ENCODE data around the gene CAPN12. TPM values are rescaled to one million over a fixed set of nuclear protein-coding genes. Genes with fewer than 3 reads are reported as not detected.
A peak's percentile ranks its signal among the peaks of the same experiment; 100 is the strongest.

Gene CAPN12
- total RNA-seq, 8 experiments from 2014 or later = 0.11 to 3.7 (median 0.53) TPM

DNA sequence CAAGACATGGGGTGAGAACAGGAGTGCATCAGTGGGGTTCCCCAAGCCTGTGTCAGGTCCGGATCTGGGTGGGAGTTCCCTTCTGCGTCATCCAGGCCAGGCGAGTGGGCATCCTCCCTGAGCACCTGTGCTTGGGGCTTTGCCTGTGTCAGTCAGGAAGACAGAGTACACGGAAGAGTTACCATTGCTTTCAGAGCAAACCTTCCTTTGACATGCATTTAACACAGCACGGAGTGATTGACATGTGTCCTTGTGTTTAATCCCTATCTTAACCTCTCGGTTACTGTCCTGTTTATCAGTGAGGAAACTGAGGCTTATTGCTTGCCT, 47.6 kb downstream of the CAPN12 start:
- 67 to 100% (median 86%) methylated on average over 1 to 5 of the region's 6 CpGs; no CpG with 5 or more reads in 6 of the 10 experiments for WGBS, 10 experiments
- ATAC-seq (replicated peaks in 6 of 8) = no peak
- H3K4me3 ChIP-seq = no peak overlapping the region
- in situ Hi-C loops (cut with MboI; ENCODE audit: low pct_unique_long_range_greater_than_20kb in 2 of 9, low sequenced_read_pairs in 9 of 9, unreplicated experiment in 9 of 9) = no loop called here
- H3K27ac ChIP-seq = no peak overlapping the region
- peaks cover 24 to 28% of the 10 kb centered on the region in 2 donors for H3K4me1 ChIP-seq (replicated peaks in 1 of 2)

DNA sequence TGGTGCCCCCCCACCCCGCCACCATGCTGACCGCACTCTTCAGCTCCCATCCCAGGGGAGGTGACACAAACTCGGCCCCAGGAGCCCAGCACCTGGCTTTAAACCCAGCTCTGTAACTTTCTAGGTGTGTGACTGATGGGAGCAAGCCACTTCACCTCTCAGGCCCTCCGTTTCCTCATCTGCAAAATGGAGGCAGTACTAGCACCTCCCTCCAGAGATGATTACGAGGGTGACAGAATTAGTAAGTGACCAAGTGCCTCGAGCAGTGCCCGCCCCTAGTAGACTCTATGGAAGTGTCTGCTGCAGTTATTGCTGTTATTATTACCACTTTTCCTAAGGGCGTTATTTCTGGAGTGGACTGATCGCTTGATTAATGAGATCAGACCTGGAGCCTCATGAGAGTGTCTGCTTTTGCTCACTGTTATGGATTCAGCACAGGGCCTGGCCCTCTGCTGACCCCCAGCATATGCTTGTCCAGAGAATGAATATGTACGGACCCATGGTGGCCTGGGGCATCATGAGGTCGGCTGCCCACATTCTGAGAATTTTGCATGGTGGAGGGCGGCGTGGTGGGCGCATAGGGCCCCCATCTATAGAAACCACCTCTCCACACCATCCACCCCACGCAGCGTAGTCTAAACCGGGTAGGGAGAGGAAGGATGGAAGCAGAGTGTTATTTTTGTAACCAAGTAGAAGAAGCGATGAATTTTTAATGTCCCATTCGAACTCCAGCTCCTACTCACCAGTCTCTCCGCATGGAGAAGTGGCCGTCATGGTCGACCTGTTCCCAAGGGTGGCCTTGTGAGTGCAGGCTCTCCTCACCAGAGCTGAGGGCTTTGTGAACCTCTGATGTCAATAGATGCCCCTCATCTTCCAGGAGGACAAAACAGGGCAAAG, 48.2 kb downstream of the CAPN12 start:
- Histone ChIP-seq H3K4me1 (replicated peaks in 1 of 2) (peaks cover 24 to 28% of the 10 kb centered on the region in 2 donors), H3K4me3 (no peak overlapping the region), H3K27ac (no peak overlapping the region)
- in situ Hi-C loops (cut with MboI; ENCODE audit: low pct_unique_long_range_greater_than_20kb in 2 of 9, low sequenced_read_pairs in 9 of 9, unreplicated experiment in 9 of 9) = no loop called here
- WGBS, 10 experiments = 84 to 100% (median 95%) methylated on average over 1 to 6 of the region's 22 CpGs; no CpG with 5 or more reads in 4 of the 10 experiments
- peak in 1 of 8 experiments; percentile 18 for ATAC-seq (replicated peaks in 6 of 8)

DNA sequence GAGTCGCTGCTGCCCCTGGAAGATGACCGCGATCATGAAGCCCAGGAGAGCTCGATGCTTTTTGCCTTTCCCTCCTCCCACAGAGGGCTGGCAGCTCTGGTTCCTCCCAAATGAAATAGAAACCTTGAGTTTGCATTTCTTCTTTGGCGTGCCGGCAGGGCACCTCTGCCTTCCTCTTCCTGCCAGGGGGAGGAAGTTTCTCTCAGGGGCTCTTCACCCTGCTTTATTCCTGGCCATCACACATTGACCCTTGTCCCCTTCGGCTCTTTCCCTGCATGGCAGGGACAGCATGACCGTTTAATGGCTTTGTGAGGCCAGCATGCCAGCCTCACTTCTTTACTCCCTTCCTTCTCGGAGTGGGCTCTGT, 49.0 kb downstream of the CAPN12 start:
- H3K27ac ChIP-seq = no peak overlapping the region
- WGBS, 10 experiments = 78 to 100% (median 90%) methylated on average over 1 to 6 of the region's 9 CpGs; no CpG with 5 or more reads in 6 of the 10 experiments
- in situ Hi-C loops (cut with MboI; ENCODE audit: low pct_unique_long_range_greater_than_20kb in 2 of 9, low sequenced_read_pairs in 9 of 9, unreplicated experiment in 9 of 9) = no loop called here
- ATAC-seq (replicated peaks in 6 of 8) = no peak
- no peak overlapping the region for H3K4me3 ChIP-seq
- peaks cover 24 to 28% of the 10 kb centered on the region in 2 donors for H3K4me1 ChIP-seq (replicated peaks in 1 of 2)

DNA sequence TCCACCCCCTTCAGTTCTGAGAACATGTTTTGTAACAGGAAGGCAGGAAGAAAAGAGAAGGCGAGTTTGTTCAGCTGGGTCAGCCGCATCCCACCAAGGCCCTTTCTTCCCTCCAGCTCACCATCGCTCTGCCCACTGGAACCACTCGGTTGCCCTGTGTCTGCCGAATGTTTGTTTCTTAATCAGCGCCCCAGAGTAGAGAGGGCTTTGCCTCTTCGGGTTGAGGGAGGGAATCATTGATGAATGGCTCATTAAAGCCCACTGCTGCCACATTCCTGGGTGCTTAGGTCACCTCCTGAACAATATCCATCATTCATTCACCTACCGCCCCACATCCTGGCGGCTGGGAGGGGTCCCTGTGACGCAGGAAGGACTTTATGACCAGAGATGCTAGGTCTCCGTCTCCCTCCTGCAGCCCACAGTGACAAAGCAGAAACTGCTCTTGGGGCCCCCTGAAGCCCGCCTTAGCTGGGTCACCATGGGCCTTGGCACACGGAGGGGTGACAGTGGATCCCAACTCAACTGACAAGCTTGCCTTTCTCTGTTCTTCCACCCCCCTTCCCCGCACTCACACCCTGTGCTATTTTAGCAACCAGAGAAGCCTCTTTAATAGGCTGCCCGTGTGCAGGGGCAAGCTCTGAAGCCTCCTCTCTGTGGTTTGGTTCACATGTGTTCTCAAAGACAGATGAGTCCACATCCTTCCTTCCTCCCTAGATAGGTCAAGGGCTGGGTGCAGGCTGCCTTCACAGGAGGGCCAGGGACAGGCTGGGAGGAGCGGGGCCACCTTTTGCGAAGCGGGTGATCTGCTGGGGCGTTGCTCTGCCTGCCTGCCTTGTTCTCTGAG, 50.7 kb downstream of the CAPN12 start:
- no peak overlapping the region for H3K4me3 ChIP-seq
- peak overlapping the region; percentile 56 to 81 for H3K27ac ChIP-seq
- 7 to 50% (median 42%) methylated on average over 1 to 7 of the region's 19 CpGs for WGBS, 10 experiments
- ATAC-seq (replicated peaks in 6 of 8) = peak in 7 of 8 experiments; percentile 25 to 86 (median 84)
- in situ Hi-C loops (cut with MboI; ENCODE audit: low pct_unique_long_range_greater_than_20kb in 2 of 9, low sequenced_read_pairs in 9 of 9, unreplicated experiment in 9 of 9) = no loop called here
- H3K4me1 ChIP-seq (replicated peaks in 1 of 2) = peaks cover 24 to 28% of the 10 kb centered on the region in 2 donors

DNA sequence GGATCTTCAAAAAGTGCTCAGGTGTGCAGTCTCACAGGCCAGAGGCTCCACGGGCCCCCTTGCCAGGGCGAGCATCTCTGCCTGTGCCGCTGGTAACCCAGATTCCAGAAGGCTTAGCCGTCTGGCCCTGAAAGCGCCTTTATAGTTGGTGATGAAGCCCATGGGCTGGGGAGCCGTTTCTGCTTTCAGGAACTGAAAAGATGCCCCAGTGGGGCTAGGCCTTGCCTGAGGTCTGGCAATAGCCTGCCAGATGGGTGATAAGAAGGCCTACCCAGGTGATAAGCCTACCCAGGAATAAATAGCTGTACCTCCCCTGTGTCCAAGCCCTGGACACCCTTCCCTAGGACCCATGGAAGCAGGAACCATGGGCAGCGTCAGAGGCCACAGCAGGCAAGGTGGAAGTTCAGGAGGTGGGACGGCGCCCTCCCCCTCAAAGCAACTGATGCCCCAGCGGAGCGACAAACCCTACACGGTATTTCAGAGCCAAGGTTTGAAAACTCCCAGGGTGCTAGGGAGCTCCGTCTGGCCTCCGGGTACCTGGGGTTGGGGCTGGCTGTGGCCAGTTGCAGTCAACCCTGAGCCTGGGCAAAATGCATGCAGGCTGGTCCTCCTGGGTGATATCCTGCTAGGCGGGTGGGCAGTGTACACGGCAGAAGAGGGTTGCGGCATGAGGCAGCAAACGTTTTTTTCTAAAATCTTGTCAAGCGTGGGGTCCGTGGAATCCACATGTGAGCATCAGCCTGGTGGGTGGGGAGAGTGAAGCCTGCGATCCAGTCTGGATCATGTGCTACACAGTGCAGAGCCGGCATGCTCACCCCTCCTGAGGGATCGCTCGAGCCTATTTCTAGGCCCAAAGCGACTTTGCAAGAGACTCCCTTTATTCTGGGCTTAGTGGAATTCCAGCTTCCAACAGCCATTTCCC, 51.6 kb downstream of the CAPN12 start:
- WGBS, 10 experiments = 29 to 100% (median 100%) methylated on average over 1 to 12 of the region's 25 CpGs; no CpG with 5 or more reads in 5 of the 10 experiments
- no peak overlapping the region for H3K4me3 ChIP-seq
- peak overlapping the region; percentile 56 to 81 for H3K27ac ChIP-seq
- in situ Hi-C loops (cut with MboI; ENCODE audit: low pct_unique_long_range_greater_than_20kb in 2 of 9, low sequenced_read_pairs in 9 of 9, unreplicated experiment in 9 of 9) = no loop called here
- peaks cover 24 to 28% of the 10 kb centered on the region in 2 donors for H3K4me1 ChIP-seq (replicated peaks in 1 of 2)
- ATAC-seq (replicated peaks in 6 of 8) = peak in 6 of 8 experiments; percentile 8 to 72 (median 68)

DNA sequence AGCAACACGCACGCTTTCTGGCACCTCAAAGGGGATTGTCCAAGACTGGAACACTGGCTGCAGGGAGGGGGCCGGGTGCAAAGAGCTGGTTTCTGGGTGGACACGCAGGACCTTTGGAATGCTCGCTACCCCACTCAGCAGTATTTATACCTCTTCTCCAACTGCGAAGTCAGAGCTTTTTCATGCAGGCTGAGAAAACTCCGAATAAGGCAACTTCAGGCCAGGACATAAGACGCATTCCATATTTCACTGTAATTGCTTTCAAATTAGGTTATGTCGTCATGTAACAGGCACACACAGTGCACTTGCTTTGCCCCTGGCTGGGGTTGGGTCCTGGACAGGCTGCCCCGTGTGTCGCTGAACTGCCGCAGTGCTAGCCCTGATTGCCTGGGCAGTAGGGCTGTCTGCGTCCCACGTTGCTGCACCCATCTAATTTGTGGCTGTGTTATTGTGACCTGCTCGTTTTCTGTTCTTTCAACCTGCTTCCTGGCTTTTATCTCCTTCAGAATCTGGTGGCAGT, 52.3 kb downstream of the CAPN12 start:
- H3K4me3 ChIP-seq = no peak overlapping the region
- peak in 6 of 8 experiments; percentile 14 to 88 (median 57) for ATAC-seq (replicated peaks in 6 of 8)
- peaks cover 24 to 28% of the 10 kb centered on the region in 2 donors for H3K4me1 ChIP-seq (replicated peaks in 1 of 2)
- 17 to 94% (median 76%) methylated on average over 1 to 10 of the region's 15 CpGs; no CpG with 5 or more reads in 3 of the 10 experiments for WGBS, 10 experiments
- in situ Hi-C loops (cut with MboI; ENCODE audit: low pct_unique_long_range_greater_than_20kb in 2 of 9, low sequenced_read_pairs in 9 of 9, unreplicated experiment in 9 of 9) = no loop called here
- peak overlapping the region in 1 of 2 donors; percentile 38 for H3K27ac ChIP-seq

DNA sequence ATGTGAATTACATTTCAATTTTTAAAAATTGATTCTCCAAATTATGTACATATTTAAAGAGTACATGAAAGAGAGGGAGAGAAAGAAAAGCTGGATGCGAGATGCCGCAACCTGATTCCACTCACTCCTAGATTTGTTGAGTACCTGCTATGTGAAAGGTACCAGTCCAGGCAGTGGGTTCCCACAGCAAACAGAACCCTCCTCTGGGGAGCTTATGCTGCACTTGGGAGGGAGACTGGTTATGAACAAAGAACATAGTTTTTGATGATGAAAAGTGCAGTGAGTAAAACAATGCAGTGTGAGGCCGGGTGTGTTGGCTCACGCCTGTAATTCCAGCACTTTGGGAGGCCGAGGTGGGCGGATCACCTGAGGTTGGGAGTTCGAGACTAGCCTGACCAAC, 53.4 kb downstream of the CAPN12 start:
- in situ Hi-C loops (cut with MboI; ENCODE audit: low pct_unique_long_range_greater_than_20kb in 2 of 9, low sequenced_read_pairs in 9 of 9, unreplicated experiment in 9 of 9) = no loop called here
- ATAC-seq (replicated peaks in 6 of 8) = no peak
- no peak overlapping the region for H3K27ac ChIP-seq
- no peak overlapping the region for H3K4me3 ChIP-seq
- peaks cover 30 to 31% of the 10 kb centered on the region in 2 donors for H3K4me1 ChIP-seq (replicated peaks in 1 of 2)
- WGBS, 10 experiments = 70 to 100% (median 99%) methylated on average over 1 to 7 of the region's 7 CpGs; no CpG with 5 or more reads in 3 of the 10 experiments

DNA sequence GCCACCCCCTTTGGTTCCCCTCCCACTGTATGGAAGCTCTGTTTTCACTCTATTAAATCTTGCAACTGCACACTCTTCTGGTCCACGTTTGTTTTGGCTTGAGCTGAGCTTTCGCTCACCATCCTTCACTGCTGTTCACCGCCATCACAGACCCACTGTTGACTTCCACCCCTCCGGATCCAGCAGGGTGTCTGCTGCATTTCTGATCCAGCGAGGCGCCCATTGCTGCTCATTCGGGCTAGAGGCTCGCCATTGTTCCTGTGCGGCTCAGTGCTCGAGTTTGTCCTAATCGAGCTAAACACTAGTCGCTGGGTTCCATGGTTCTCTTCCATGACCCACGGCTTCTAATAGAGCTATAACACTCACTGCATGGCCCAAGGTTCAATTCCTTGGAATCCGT, 54.1 kb downstream of the CAPN12 start:
- no peak for ATAC-seq (replicated peaks in 6 of 8)
- H3K4me1 ChIP-seq (replicated peaks in 1 of 2) = peaks cover 35 to 36% of the 10 kb centered on the region in 2 donors
- H3K27ac ChIP-seq = no peak overlapping the region
- 94 to 100% (median 96%) methylated on average over 2 to 14 of the region's 14 CpGs; no CpG with 5 or more reads in 3 of the 10 experiments for WGBS, 10 experiments
- in situ Hi-C loops (cut with MboI; ENCODE audit: low pct_unique_long_range_greater_than_20kb in 2 of 9, low sequenced_read_pairs in 9 of 9, unreplicated experiment in 9 of 9) = no loop called here
- H3K4me3 ChIP-seq = no peak overlapping the region

DNA sequence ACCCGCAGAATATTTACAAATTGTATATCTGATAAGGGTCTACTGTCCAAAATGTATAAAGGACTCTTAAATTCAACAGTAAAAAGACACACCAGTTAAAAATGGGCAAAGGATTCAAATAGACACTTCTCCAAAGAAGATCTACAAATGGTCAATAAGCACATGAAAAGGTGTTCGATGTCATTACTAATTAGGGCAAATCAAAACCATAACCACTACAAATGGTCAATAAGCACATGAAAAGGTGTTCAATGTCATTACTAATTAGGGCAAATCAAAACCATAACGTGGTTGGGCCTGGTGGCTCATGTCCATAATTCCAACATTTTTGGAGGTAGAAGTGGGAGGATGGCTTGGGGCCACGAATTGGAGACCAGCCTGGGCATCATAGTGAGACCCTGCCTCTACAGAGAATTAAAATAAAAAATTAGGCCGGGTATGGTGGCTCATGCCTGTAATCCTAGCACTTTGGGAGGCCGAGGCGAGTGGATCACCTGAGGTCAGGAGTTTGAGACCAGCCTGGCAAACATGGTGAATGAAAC, 56.4 kb downstream of the CAPN12 start:
- in situ Hi-C loops (cut with MboI; ENCODE audit: low pct_unique_long_range_greater_than_20kb in 2 of 9, low sequenced_read_pairs in 9 of 9, unreplicated experiment in 9 of 9) = no loop called here
- peaks cover 30 to 38% of the 10 kb centered on the region in 2 donors for H3K4me1 ChIP-seq (replicated peaks in 1 of 2)

DNA sequence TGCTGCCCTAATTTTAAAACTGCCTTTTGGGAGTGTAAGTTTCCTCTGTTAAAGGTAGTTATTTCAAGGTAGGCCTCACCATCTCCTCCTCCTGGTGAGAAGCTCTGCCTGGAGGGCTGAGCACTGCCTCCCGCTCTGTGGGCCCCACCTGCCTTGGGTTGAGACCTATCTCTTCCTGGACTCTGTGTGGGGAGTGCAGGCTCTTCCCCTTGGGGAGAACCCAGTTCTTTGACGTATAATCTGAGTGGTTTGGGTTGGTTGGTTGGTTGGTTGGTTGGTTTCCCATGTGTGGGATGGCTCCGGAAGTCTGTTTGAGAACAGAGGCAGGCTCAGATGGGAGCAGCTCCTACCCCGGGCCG, 57.8 kb downstream of the CAPN12 start:
- ATAC-seq (replicated peaks in 6 of 8) = no peak
- Histone ChIP-seq H3K4me3 (no peak overlapping the region), H3K27ac (peak overlapping the region in 1 of 2 donors; percentile 48), H3K4me1 (replicated peaks in 1 of 2) (peaks cover 17 to 27% of the 10 kb centered on the region in 2 donors)
- whole genome bisulfite sequencing, 10 experiments = 93 to 100% (median 100%) methylated on average over 1 to 4 of the region's 5 CpGs; no CpG with 5 or more reads in 5 of the 10 experiments
- in situ Hi-C loops (cut with MboI; ENCODE audit: low pct_unique_long_range_greater_than_20kb in 2 of 9, low sequenced_read_pairs in 9 of 9, unreplicated experiment in 9 of 9) = no loop called here

More for the DNA sequence above, 56.4 kb downstream of the CAPN12 start:
- Histone ChIP-seq H3K4me3 (no peak overlapping the region), H3K27ac (no peak overlapping the region)
- ATAC-seq (replicated peaks in 6 of 8) = no peak
- 93 to 100% (median 97%) methylated on average over 1 to 7 of the region's 7 CpGs for WGBS, 10 experiments

DNA sequence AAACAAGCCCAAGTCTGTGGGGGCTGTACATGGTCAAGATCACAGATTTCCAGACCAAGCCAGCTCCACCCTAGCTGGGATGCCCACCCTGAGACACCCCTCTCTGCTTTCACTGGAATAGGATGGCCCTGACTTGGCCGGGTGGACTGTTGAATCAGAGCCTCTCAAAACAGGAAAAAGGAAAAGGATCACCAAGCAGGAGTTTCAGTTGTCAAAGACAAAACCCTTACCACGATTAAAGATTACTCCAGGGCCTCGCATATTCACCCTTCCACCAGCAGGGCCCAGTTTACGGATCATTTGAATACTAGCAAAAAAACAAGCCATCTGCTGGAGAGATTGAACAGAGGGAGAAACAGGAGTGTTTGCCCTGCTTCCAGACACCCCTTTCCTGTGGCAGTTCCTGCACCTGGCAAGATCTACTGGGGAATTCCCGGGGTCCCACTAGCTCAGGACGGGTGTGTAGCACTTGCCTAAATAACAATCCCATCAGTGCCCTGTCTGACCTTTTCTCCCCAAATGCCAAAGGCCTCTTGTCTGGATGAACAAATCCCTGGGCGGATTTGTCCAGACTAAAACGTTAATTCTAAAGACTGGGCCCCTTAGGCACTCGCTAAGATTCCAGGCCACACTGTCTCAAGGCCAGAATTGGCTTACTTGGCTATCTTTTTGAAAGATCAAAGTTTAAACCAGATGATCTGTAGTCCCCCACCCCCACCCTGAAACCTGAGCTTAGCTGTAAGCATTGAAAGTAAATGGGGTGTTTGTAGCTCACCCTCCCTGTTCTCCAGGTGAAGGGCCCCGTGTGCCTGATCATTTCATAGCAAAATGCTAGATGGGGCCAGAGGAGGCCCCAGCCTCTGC, 58.4 kb downstream of the CAPN12 start:
- WGBS, 10 experiments = 30 to 62% (median 36%) methylated on average over 1 to 10 of the region's 10 CpGs; no CpG with 5 or more reads in 2 of the 10 experiments
- H3K27ac ChIP-seq = peak overlapping the region; percentile 36 to 48
- ATAC-seq (replicated peaks in 6 of 8) = peak in 4 of 8 experiments; percentile 6 to 79 (median 16)
- peaks cover 17 to 27% of the 10 kb centered on the region in 2 donors for H3K4me1 ChIP-seq (replicated peaks in 1 of 2)
- in situ Hi-C loops (cut with MboI; ENCODE audit: low pct_unique_long_range_greater_than_20kb in 2 of 9, low sequenced_read_pairs in 9 of 9, unreplicated experiment in 9 of 9) = no loop called here
- H3K4me3 ChIP-seq = no peak overlapping the region

Data from motor neuron (in vitro differentiated cells).